NCI-H748 (cell line): ENCODE measurements around the gene CCDC91.

Source experiments
- DNase-seq: peaks from one replicate; lab custom pipeline; 2025; ENCODE audit not compliant: unreplicated experiment; lab: John Stamatoyannopoulos, UW

The CCDC91 gene

GRCh38 chr12:28574746-28575592 lies 384.7 kb downstream of the CCDC91 start:
- no peak for DNase-seq

DNA sequence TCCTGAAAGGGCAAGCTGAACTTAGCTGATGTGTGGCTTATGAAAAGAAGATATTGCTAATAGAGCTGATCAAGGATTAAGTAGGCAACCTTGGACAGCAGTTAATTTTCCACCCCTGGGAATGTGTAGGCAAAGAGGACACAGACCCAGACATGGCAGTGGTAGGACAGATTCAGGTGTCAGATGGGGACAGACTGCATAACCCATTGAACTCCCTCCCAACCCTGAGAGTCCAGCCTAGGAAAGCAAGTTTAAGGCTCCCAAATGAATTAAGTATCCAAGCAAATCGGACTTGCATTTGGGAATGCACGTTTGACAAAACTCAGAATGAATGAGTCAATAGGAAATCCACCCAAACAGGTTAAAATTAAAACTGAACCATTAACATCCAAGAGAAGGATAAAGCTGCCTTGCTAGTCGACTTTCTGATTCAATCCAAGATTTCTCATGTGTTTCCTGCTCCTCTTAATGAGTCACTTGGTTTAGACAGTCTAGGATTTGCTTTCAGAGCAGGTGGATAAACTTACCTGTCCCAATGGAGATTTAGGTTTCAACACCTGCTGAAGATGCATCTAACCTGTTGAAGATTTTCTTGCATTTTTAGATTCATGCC lies 385.4 kb downstream of the CCDC91 start:
- no peak for DNase-seq

DNA sequence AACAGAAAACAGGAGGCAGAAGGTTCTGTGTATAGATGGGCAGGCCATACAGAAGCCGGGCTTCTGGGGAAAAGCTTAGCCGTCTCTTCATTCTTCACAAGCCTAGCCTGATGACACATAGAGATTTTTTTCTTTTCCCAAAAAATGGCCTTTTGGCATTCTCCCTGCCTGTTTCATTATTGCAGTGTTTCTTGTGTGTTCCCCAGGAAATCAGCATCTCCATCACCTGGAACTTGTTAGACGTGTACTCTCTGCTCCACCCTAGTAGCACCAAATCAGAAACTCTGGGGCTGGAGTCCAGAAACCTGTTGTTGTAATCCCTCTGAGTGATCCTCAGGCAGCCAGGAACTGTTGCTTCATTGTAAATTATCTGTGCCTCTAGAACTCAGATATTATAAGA lies 388.1 kb downstream of the CCDC91 start:
- no peak for DNase-seq

GRCh38 chr12:28578833-28579252 lies 388.6 kb downstream of the CCDC91 start:
- no peak for DNase-seq

DNA sequence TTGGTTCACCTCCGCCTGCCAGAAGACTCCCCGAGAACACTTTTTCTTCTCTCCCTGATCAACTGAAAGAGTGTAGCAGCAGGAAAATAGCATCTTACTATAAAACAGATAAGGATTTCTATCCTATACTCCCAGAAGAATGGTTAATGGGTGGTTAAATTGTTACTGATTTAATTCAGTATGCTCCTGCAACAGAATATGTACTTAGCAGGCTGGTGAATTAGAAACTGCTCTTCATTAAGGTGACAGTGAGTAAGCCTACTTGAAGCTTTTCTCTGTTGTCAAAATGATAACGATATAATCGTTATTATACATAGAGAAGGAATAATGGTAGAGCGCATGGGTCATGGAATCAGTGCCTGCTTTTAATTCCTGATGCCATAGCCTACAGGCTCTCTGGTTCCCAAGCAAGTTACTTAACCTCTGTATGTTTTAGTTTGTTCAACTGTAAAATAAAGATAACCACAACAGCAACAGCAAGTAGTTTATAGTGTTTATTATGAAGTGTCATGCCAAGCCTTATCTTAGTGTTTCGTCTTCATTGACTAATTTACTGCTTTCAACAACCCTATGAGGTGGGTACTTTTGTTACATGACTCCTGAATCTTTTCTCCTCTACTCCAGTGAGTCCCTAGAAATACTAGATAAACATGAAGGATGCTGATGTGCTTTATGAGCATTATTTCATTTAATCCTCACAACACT lies 392.6 kb downstream of the CCDC91 start:
- no peak for DNase-seq

GRCh38 chr12:28583701-28584261 lies 393.5 kb downstream of the CCDC91 start:
- no peak for DNase-seq

- DNase-seq = no peak
These were observed 394.9 kb downstream of the CCDC91 start for GRCh38 chr12:28585146-28585545.

- DNase-seq = no peak
These were observed 396.2 kb downstream of the CCDC91 start for GRCh38 chr12:28586481-28586880.

GRCh38 chr12:28591831-28592230 lies 401.6 kb downstream of the CCDC91 start:
- DNase-seq = no peak
